IPS-20b (cell line): ENCODE results near the gene MSH3.
"Not testable (repeated sequence)": the region's sequence is repeated elsewhere in the genome, so short reads cannot be mapped to it uniquely, and the experiment has no call there.

Experiments used
- H3K27ac ChIP-seq: one replicate; pipeline ENCODE4 v1.5.1; 2013; ENCODE audit warnings: low read length
- H3K27me3 ChIP-seq: 2 replicates; pipeline ENCODE4 v1.6.1; 2013; ENCODE audit warnings: mild to moderate bottlenecking, low read length, inconsistent platforms; ENCODE audit not compliant: insufficient read depth
- H3K36me3 ChIP-seq: 2 replicates; pipeline ENCODE4 v1.6.1; 2013; ENCODE audit warnings: low read depth, mild to moderate bottlenecking, inconsistent platforms, low read length, moderate library complexity; ENCODE audit not compliant: insufficient read depth
- H3K4me1 ChIP-seq: 2 replicates; pipeline ENCODE4 v1.6.1; 2013; ENCODE audit warnings: mild to moderate bottlenecking, control low read depth, inconsistent platforms, low read length, moderate library complexity; ENCODE audit not compliant: insufficient read depth
- H3K4me3 ChIP-seq: 2 replicates; pipeline ENCODE4 v1.5.1; 2013; ENCODE audit warnings: mild to moderate bottlenecking, low read length, inconsistent platforms
- H3K9ac ChIP-seq: 2 replicates; pipeline ENCODE4 v1.6.1; 2013; ENCODE audit warnings: low read depth, mild to moderate bottlenecking, inconsistent platforms, low read length, moderate library complexity
- H3K9me3 ChIP-seq: 2 replicates; pipeline ENCODE4 v1.6.1; 2013; ENCODE audit warnings: mild to moderate bottlenecking, low read depth, low read length, inconsistent platforms; ENCODE audit not compliant: insufficient read depth

The MSH3 gene

DNA sequence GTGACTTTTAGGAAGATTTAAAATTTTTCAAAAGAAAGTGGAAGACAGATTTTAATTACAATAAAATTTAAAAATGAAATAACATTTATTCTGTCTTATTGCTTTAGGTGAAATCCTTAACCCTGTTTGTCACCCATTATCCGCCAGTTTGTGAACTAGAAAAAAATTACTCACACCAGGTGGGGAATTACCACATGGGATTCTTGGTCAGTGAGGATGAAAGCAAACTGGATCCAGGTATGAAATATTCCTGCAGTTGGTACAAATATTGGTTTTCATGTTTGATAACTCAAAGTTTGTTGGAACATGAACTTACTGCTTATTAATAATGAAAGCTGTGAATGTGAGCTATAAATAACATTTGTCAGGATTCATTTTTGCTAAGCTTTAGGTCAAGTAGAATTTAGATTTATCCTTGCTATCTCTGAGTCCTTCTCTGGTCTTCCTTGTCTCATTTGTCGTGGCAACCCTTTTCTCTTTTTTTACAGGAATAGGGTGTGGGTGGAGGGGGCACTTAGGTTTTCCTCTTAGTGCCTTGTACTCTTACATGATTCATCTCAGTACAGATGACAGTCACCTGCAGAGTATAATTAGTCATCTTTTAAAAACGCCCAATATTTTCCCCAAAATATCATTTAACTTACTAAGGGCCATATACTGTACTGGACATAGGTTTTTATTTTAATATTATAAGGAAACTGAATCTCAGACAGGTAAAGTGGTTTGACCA lies 210.4 kb downstream of the MSH3 start:
- Histone ChIP-seq H3K27ac (no peak overlapping the region), H3K4me1 (peaks cover 17% of the 10 kb centered on the region), H3K27me3 (no peaks in the 10 kb centered on the region), H3K4me3 (no peak overlapping the region), H3K9me3 (no peaks in the 10 kb centered on the region), H3K9ac (no peak overlapping the region), H3K36me3 (0 out of 2 replicates have a peak, but pooled peaks cover 4% of the 10 kb centered on the region)

DNA sequence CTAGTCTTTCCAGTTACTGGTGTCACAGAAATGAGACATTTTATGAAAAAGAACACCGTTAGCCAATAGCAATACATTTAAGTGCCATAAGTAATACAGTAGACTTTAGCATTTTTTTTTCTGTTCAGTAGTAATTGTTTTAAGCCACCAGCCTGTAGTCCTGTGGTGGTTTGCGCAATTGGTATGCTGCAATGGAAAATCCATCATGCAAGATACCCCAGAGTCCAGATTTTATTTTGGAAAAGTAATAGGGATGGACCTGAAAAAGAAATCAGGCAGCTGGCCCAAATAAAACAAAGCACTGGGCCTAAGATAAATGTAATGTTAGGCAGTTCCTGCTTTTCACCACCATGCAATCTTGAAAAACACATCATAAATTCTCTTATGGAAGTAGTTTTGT lies 211.1 kb downstream of the MSH3 start:
- H3K4me3 ChIP-seq, result no peak overlapping the region
- H3K9ac ChIP-seq, result no peak overlapping the region
- no peaks in the 10 kb centered on the region for H3K9me3 ChIP-seq
- peaks cover 14% of the 10 kb centered on the region for H3K4me1 ChIP-seq
- 0 out of 2 replicates have a peak, but pooled peaks cover 4% of the 10 kb centered on the region for H3K36me3 ChIP-seq
- H3K27ac ChIP-seq, result no peak overlapping the region
- no peaks in the 10 kb centered on the region for H3K27me3 ChIP-seq

DNA sequence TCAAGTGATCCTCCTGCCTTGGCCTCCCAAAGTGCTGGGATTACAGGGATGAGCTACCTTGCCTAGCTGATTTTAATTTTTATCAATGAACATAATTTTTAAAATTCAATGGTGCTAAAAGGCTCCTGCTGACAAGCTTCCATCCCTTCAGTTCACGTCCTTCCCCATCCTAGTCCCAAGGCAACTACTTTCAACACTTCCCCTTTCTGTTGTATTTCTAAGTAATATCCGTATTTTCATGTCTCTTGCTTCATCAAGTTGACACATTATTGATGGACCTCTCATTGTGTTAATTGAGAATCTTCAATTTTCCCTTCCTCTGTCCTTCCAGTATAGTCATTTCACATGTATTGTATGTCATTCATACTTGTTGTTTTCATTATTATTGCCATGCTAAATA lies 211.9 kb downstream of the MSH3 start:
- Histone ChIP-seq H3K4me1 (peaks cover 7% of the 10 kb centered on the region; the same call in 1 of the 2 replicates), H3K36me3 (0 out of 2 replicates have a peak, but pooled peaks cover 4% of the 10 kb centered on the region)

DNA sequence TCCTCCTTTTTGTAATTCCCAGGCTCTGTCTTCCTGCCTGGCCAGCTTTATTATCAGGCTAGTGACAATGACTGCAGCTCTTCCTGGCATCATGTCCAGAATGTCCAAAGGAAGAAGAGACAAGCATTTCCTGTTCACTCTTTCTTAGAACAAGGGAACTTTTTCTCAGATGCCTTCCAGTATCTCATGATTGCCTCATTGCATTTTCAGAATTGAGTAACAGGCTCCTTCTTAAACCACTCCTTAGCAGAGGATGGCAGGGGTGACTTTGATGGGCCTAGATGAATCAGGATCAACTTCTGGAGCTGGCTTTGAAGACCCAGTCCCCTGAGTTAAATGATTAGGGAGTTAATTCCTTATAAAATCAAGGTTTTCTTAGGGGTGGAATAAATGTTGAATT lies 212.8 kb downstream of the MSH3 start:
- Histone ChIP-seq H3K36me3 (0 out of 2 replicates have a peak, but pooled peaks cover 4% of the 10 kb centered on the region), H3K9ac (no peak overlapping the region), H3K9me3 (no peaks in the 10 kb centered on the region), H3K4me1 (no peaks in the 10 kb centered on the region), H3K27me3 (no peaks in the 10 kb centered on the region), H3K4me3 (no peak overlapping the region), H3K27ac (no peak overlapping the region)

More for the DNA sequence above, 211.9 kb downstream of the MSH3 start:
- no peak overlapping the region for H3K9ac ChIP-seq
- no peak overlapping the region for H3K4me3 ChIP-seq
- H3K9me3 ChIP-seq, result no peaks in the 10 kb centered on the region
- H3K27ac ChIP-seq, result no peak overlapping the region
- no peaks in the 10 kb centered on the region for H3K27me3 ChIP-seq

DNA sequence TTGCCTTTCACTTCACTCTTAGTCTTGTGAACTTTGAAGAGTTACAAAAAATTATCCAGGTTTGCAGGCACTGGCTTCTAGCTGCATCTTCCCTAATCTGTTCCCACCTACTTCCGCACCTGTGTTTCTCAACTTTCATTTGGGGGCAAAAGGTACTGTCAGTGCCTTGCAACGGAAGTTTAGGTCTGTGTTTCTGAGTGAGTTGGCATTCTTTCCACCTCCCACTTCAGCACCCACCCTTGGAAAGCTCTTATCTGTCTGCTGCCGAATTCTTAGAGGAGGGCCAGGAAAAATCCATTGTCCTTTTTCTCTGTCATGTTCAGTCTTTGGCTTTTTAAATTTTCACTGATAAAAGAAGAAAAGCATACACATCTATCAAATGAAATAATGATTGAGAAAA lies 216.0 kb downstream of the MSH3 start:
- Histone ChIP-seq H3K4me3 (no peak overlapping the region), H3K36me3 (peaks cover 7% of the 10 kb centered on the region; the same call in 1 of the 2 replicates), H3K4me1 (no peaks in the 10 kb centered on the region), H3K9ac (no peak overlapping the region), H3K27ac (no peak overlapping the region), H3K9me3 (no peaks in the 10 kb centered on the region), H3K27me3 (no peaks in the 10 kb centered on the region)

DNA sequence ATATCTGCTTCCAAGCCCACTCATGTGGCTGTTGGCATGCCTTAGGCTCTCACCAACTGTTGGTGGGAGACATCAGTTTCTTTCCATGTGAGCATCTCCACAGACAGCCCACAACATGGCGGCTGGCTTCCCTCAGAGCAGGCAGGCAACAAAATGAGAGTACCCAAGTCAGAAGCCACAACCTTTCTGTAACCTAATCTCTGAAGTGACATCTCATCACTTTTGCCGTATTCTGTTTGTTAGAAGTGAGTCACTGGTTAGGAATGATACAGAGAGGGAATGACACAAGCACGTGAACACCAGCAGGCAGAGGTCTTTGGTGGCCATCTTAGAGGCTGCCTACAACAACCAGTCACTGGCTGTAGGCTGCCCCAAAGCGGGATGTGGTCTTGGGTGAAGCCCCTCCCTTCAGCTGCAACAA lies 217.1 kb downstream of the MSH3 start:
- Histone ChIP-seq H3K27ac (no peak overlapping the region), H3K4me1 (no peaks in the 10 kb centered on the region), H3K36me3 (peaks cover 10% of the 10 kb centered on the region), H3K27me3 (no peaks in the 10 kb centered on the region), H3K4me3 (no peak overlapping the region), H3K9ac (no peak overlapping the region), H3K9me3 (no peaks in the 10 kb centered on the region)

DNA sequence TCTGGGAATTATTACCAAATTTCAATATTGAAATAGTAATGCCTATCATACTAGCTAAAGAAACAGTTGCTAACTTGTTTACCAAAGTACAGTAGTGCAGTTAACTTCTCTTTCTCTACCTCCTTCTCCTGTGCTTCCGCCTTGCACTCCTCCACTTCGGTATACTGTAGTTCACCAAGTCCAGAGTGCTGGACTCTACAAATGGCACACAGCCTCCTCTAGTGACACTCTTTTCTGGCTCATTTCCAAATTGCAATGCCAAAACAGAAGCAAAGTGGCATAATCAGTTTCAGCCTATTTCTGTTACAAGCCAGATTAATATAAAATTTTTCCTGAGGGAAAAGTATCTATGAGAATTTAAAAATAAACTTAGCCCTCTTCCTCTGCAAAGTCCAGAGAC lies 219.7 kb downstream of the MSH3 start:
- peaks cover 11% of the 10 kb centered on the region for H3K36me3 ChIP-seq
- no peaks in the 10 kb centered on the region for H3K4me1 ChIP-seq
- no peak overlapping the region for H3K27ac ChIP-seq
- no peak overlapping the region for H3K9ac ChIP-seq
- H3K4me3 ChIP-seq, result no peak overlapping the region
- H3K9me3 ChIP-seq, result no peaks in the 10 kb centered on the region
- no peaks in the 10 kb centered on the region for H3K27me3 ChIP-seq

DNA sequence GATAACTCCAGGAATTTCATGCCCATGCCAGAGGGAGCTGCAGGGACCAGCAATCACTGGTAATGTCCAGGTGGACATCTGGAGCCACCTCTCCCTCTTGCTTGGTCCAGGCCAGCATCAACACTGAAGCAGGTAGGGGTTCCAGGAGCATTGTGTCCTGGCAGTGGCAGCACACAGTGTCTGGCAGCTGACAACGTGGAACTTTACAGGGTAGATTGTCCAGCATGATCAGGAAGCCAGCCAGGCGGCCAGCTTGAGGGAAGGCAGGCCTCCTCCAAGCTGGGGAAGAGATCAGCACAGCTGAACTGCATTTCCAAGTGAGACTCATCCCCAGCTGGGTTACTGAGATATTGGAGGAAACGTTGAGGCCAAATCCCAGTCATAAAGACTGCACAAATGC lies 223.1 kb downstream of the MSH3 start:
- no peaks in the 10 kb centered on the region for H3K4me1 ChIP-seq
- H3K36me3 ChIP-seq, result peaks cover 14% of the 10 kb centered on the region
- no peak overlapping the region for H3K27ac ChIP-seq
- H3K4me3 ChIP-seq, result no peak overlapping the region
- H3K9ac ChIP-seq, result no peak overlapping the region
- H3K27me3 ChIP-seq, result no peaks in the 10 kb centered on the region
- H3K9me3 ChIP-seq, result no peaks in the 10 kb centered on the region

DNA sequence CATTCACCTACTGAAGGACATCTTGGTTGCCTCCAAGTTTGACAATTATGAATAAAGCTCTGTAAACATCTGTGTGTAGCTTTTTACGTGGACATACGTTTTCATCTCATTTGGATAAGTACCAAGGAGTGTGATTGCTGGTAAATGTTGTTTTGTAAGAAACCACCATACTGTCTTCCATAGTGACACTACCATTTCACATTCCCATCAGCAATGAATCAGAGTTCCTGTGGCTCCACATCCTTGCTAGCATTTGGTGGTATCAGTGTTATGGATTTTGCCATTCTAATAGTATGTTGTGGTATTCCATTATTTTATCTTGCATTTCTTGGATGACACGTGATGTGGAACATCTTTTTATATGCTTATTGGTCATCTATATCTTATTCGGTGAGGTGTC lies 227.3 kb downstream of the MSH3 start:
- Histone ChIP-seq H3K4me3 (no peak overlapping the region), H3K27ac (no peak overlapping the region), H3K9me3 (no peaks in the 10 kb centered on the region), H3K4me1 (0 out of 2 replicates have a peak, but pooled peaks cover 4% of the 10 kb centered on the region), H3K9ac (no peak overlapping the region), H3K27me3 (no peaks in the 10 kb centered on the region), H3K36me3 (0 out of 2 replicates have a peak, but pooled peaks cover 4% of the 10 kb centered on the region)

DNA sequence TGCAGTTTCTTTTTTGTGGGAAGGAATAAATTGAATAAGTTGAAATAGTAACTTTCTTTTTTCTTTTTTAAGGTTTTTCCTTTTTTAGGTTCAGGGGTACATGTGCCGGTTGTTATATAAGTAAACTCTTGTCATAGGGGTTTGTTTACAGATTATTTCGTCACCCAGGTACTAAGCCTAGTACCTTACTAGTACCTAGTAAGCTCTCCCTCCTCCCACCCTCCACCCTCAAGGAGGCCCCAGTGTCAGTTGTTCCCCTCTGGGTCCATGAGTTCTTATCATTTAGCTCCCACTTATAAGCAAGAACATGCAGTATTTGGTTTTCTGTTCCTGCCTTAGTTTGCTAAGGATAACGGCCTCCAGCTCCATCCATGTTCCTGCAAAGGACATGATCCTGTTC lies 228.9 kb downstream of the MSH3 start:
- H3K4me3 ChIP-seq, H3K4me1 ChIP-seq, H3K9me3 ChIP-seq, H3K9ac ChIP-seq, H3K36me3 ChIP-seq, H3K27ac ChIP-seq, H3K27me3 ChIP-seq: not testable (repeated sequence)

DNA sequence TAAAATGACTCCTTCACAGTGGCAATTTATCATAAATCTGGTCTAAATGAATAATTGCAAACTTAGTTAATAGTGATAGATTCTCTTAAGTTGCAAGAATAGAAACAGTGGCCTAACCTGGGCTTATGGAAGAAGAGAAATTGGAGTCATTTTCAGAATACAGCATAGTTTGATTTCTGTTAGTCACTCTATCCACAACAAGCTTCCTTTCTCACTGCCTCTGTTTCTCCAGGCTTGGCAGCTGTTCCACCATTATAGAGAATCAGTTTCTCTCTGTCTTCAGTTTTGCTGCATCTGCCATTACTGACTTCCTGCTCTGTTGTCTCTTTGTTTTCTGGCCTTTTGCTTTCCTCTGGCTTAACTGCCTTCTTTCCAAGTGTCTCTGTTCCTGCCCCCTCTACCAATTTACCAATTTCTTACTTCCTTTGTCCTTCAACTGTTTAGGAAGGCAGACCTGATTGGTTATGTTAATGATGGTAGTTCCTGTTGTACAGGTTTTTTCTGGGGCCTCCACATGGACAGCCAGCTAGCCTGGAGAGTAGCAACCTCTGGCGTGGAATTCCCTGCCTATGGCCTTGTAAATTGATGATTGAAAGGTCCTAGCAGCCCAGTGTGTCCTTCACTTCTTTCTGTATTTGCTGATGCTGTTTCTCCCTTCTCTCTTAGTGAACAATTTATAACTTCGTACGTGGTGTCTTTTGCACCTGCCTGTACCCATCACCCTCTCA lies 229.8 kb downstream of the MSH3 start:
- Histone ChIP-seq H3K36me3 (0 out of 2 replicates have a peak, but pooled peaks cover 3% of the 10 kb centered on the region), H3K9me3 (no peaks in the 10 kb centered on the region), H3K9ac (no peak overlapping the region), H3K4me3 (no peak overlapping the region), H3K4me1 (0 out of 2 replicates have a peak, but pooled peaks cover 4% of the 10 kb centered on the region), H3K27me3 (no peaks in the 10 kb centered on the region), H3K27ac (no peak overlapping the region)

DNA sequence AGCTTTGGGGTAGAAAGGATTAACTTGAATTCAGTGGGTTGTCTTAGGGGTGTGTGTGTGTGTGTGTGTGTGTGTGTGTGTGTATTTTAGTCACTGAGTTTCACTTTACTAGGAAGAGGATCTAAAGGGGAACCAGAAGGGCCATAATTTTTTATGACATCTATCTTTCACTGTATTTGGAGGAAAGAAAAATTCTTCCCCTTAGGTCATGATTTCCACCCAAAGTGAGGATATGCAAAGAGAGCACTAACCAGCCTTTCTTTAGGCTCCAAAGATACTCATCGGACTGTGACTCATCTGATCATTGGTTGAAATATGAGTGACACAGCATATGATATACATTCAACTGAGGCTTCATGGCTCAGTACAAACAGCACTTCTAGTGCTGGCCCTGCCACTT lies 230.5 kb downstream of the MSH3 start:
- 0 out of 2 replicates have a peak, but pooled peaks cover 4% of the 10 kb centered on the region for H3K4me1 ChIP-seq

More for the DNA sequence above, 230.5 kb downstream of the MSH3 start:
- H3K9me3 ChIP-seq, result no peaks in the 10 kb centered on the region
- H3K4me3 ChIP-seq, result no peak overlapping the region
- no peak overlapping the region for H3K9ac ChIP-seq
- 0 out of 2 replicates have a peak, but pooled peaks cover 3% of the 10 kb centered on the region for H3K36me3 ChIP-seq
- H3K27ac ChIP-seq, result no peak overlapping the region
- H3K27me3 ChIP-seq, result no peaks in the 10 kb centered on the region
